GM18517 (cell line): ENCODE measurements around the gene BRD7.

ENCODE experiments used
- ATAC-seq: cut with Tn5 transposase; IDR thresholded peaks from one replicate; pipeline ENCODE4 v1.9.1; 2021; ENCODE audit warnings: mild to moderate bottlenecking, moderate library complexity; ENCODE audit not compliant: unreplicated experiment

BRD7 gene

DNA sequence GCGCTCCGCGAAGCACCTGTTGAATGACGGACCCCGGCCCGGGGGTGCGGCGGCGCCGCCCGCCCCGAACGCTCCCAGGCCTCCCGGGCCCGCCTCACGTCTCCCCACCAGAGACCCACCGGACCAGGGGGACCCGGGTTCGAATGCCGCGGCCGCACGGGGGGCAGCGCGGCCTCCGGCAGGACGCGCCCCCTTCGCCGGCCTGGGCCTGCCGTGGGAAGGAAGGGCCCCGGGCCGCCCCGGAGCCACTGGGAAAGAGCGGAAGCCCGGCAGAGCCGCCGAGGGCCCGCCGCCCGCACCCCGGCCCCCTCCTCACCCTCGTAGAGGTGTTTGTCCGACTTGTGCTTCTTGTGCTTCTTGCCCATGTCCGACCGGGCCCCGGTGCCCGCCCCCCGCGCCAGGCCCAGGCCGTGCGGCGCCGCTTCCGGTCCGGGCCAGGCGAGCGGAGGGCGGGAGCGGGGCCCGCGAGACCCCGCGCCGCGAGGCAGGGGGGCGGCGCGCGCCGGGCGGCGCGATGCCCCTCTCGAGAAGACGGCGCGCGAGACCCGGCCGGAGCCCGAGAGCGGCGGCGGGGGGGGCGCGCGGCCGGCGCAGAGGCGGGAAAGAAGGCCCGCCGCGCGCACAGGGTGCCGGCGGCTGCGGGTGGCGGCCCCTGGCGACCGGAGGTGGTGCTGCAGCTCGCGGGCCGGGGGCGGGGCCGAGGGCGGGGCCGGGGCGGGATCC, at the start of gene BRD7:
BRD7 (minus strand) TSS at position 579 of the 723 bp plus-strand sequence; CDS start at position 365, 214 bp downstream.
- ATAC-seq: peak; percentile 67

DNA sequence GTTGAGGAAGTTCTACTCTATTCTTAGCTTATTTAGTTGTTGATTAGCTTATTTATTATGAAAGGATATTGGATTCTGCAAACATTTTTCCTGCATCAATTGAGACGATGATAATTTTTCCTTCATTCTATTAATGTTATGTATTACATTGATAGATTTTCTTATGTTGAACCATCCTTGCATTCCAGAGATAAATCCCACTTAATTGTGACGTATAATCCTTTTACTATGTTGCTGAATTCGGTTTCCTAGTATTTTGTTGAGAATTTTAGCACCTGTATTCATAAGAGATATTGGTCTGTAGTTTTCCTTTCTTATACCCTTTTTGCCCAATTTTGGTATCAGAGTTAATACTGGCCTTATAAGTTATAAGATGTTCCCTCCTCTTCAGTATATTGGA, 47.6 kb upstream of the BRD7 start:
- no peak for ATAC-seq

DNA sequence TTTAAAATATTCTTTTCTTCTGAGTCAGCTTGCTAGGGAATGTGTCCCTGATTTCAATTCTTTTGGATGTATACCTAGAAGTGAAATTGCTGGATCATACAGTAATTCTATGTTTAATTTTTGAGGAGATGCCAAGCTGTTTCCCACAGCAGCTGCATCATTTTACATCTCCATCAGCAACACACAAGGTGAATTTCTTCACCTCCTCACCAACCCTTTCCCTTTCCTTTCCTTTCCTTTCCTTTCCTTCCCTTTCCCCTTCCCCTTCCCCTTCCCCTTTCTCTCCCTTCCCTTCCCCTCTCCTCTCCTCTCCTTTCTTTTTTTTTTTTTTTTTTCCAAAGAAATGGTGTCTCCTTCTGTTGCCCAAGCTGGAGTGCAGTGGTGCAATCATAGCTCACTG, 45.4 kb upstream of the BRD7 start:
- no peak for ATAC-seq

DNA sequence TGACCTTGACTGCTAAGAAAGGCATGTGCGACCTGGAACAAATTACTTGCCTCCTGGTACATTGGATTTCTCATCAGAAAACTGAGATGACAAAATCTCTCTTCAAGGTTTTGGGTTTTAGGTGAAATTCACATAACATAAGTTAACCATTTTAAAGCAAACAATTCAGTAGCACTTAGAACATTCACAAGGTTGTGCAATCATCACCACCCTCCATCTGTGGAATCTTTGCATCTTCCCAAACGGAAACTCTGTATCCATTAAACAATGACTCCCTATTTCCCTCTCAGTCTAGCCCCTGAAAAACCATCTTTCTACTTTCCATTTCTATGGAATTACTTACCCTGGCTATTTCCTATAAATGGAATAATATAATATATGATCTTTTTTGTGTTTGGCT, 42.2 kb upstream of the BRD7 start:
- ATAC-seq: no peak

DNA sequence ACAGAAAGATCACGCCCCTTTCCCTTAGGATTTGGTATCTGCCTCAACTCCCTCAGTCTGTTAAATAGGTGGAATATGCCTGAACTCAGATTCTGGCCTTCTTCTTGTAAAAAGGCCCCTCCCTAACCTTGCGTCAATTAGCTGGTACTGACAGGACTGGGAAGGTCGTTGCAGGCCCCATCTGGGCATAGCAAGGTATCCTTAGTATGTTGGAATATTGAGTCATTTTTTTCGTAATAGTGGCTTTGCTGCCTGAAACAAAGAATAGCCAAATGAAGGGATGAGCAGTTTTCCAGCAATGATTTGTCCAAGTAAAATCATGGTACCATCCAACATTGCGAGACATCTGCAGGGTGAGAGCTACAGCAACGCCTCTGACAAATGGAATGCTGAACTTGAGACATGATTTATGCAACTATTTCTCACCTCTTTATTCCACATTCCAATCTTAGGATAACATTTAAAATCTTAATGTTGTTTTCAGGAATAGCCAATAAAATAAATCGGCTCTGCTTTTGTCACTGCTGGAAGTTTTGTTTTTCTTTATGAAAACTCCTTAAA, 39.3 kb upstream of the BRD7 start:
- no peak for ATAC-seq

DNA sequence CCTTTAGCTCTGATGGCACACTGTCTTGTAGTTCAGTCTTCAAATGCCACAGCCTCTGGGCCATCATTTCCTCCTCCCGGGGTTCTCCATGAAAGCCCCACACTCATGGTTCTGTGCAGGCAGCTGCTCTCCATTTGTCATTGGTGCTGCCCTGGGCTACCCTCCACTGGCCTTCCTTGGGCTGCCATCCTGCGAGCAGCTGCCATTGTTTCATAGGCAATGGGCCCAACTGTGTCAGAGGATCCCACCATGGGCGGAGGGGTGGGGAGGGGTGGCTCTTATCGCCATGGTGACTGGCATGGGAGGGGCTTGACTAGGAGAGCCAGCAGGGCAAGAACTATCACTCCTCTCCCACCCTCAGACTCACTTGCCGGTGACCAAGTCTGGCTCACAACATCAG, 38.6 kb upstream of the BRD7 start:
- no peak for ATAC-seq

DNA sequence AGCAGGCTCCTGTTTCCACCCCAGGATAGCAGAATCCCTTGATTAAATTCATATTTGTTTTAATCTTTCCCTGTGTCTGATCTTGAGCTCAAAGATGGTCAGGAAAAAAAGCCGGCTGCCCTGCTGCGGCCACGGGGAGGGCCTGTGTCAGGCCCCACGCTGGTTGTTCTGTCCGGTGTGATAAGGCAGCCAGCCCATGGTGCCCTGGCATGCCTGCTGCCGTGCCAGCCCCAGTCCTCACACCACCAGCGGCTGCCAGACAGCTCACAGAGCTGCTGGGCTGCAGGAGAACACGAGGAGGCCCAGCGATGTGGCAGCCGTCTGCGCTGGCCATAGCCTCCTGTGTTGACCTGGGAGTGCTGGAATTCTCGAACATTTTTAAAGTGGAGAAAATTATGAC, 34.7 kb upstream of the BRD7 start:
- ATAC-seq: no peak

DNA sequence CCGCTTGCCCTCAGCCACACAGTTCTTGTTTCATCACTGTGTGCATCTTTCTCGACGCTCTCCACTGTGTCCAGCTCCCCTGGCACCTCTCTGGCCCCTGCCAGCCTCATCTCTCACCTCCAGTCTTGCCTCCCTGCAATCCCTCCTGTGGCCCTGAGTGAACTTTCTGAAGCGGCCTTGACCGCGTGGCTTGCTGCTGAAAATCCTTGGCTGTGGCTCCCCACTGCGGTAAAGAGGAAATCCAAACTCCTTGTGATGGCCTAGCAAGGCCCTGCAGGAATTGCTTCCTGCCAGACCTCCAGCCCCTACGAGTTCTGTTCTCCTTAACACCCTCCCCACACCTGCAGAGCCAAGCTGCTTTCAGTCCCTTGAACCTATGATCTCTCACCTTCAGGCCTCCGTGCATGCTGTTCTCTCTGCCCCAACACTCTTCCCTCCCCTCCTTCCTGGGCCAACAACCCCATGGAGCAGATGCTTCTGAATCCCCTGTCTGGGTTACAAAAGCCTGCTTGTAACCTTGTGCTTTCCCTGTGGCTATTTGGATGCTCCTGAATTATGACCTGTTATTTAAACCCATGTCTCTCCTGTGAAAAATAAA, 33.6 kb upstream of the BRD7 start:
- ATAC-seq: no peak

DNA sequence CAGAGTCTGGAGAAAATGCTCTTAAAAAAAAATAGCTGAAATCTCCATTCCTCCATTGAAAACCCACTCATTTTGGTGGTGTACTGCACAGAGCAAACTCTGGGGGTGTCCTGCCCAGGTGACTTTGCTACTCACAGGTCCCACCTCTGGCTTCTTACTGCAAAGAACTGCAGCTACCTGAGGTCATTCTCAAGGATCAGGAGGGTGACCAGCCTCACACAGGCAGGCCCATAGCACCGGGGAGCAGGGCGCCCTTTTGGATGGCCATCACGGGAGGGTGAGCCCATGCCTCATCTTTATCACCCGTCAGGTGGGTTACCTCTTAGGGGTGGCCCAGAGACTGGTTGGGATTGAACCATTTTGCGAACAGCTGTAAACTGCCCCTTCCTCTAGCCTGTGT, 32.6 kb upstream of the BRD7 start:
- no peak for ATAC-seq

DNA sequence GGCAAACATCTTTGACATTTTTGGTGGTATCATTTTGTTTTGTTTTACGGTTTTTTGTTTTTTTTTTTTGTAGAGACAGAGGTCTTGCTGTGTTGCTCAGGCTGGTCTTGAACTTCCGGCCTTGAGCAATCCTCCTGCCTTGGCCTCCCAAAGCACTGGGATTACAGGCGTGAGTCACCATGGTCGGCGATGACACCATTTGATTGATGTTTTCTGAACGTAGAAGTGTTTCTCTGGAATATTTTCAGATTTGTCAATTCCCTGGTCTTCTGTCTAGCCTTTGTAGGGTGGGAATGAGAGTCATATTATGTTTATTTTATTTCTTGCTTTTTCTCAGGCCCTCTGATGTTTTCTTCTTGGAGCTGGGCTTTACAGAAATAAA, 32.2 kb upstream of the BRD7 start:
- no peak for ATAC-seq

DNA sequence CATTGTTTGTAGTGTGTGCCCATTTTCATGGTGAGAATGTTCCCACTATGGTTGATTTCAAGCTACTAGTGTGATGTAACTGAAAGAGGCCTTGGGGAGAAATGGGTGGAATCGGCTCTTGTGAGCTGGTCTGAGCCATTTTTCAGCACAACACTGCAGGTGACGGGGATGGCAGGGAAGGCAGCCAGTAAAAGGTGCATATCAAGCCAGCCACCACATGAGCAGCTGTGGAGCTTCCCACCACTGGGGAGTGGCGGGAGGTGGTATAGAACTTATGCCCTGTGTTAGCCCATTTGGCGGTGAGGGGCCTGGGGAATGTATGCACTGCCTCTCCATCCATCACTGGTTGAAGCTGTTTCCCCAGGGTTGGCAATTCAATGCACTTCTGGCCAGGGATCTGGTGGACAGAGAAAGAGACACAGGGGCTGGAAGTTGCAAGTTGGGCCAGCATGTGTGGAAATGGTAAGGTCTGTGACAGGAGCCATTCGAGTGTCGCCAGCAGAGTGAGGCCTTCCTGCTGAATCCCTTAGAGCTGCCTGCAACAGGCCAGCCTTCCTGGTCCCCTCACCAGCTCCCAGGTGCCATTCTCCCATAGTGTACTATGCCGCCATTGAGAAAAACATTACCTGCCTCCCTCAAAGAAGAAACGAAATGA, 31.7 kb upstream of the BRD7 start:
- ATAC-seq: no peak

DNA sequence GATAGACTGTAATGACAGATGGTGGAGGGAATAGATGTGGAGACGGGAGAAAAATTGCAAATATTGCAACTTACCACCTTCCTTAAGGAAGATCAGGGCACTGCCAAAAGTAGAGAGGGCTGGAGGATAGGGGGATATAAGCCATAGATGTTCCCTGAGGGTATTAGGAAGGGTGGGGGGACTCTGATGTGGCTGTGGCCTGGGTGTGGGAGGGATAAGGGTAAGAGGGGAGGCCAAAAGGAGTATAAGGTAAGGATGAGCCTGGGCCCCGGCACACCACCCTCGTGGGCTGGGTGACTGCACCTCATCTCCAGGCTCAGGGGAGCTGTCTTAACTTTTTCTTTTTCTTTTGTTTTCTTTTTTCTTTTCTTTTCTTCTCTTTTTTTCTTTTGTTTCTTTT, 30.6 kb upstream of the BRD7 start:
- ATAC-seq: no peak

DNA sequence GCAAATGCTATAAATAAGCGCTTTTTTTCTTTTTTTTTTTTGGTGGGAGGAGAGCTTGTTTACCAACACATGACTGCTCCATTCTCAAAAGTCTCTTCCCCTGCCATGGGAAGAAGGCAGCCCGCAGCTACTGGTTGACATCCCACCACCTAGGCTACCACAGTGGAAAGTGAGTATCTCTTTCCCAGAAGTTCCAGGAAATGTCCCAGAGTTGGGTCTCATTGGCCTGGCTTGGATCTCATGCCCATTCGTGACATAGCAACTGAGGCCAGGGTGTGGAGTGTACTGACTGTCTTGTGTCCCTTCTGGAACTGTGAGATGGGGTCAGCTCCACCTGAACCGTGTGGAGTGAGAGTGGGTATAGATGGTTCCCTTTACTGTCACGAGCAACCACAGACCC, 29.5 kb upstream of the BRD7 start:
- ATAC-seq: no peak

DNA sequence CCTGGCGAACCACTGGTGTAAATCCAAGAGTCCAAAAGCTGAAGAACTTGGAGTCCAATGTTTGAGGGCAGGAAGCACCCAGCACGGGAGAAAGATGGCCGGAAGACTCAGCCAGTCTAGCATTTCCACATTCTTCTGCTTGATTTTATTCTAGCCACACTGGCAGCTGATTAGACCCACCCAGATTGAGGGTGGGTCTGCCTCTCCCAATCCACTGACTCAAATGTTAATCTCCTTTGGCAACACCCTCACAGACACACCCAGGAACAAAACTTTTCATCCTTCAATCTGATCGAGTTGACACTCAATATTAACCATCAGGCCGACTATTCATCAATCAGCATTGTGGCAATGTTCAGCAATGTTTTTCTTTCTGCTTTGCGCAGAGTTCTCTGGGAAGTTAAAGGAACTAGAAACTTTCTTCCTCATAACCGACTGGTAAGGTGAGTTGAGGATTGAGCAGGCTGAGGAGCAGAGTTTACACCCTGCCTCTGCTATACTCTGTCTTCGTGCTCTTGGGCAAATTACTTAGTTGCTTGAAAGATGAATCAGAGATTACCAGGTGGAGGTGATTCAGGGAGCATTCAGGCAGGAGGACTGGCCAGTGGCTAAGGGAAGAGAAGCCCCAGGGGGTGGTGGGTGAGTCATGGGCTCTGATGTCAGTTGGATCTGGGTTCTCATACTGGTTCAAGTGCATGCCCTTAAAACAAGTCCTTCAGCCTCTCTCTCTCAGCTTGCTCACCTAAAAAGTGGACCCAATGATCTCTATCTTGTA, 28.2 kb upstream of the BRD7 start:
- no peak for ATAC-seq

DNA sequence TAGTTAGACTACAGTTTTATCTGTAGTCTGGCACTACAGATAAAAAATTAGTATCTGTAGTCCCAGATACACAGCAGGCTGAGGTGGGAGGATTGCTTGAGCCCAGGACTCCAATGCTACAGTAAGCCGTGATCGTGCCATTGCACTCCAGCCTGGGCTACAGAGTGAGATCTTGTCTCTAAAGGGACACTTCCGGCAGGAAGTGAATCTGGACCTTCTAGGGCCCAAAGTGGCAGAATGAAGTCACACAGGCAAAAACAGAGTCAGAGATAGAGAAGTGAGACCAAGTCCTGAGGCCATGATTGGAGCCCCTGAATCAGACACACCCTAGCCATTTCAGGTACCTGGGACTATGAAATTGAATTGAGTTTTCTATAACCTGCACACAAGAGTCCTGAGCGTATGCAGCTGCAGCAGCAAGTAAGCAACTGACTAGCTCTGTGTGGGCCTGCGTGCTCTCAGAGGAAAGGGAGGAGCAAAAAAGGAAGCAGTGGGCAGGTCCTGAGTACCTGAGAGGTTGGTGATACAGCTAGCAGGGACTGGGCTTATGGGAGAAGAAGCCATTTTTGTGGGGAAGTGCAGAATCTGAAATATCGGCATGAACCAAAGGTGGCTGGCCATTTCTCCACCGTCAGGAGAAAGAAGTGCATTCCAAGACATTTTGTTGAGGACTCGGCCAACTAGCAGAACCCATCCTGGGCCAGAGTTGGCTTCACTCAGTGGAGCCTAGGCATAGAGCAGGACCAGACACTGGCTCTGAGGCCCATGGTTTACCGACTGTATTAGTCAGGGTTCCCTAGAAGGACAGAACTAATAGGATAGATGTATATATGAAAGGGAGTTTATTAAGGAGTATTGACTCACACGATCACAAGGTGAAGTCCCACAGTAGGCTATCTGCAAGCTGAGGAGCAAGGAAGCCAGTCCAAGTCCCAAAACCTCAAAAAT, 27.2 kb upstream of the BRD7 start:
- no peak for ATAC-seq

DNA sequence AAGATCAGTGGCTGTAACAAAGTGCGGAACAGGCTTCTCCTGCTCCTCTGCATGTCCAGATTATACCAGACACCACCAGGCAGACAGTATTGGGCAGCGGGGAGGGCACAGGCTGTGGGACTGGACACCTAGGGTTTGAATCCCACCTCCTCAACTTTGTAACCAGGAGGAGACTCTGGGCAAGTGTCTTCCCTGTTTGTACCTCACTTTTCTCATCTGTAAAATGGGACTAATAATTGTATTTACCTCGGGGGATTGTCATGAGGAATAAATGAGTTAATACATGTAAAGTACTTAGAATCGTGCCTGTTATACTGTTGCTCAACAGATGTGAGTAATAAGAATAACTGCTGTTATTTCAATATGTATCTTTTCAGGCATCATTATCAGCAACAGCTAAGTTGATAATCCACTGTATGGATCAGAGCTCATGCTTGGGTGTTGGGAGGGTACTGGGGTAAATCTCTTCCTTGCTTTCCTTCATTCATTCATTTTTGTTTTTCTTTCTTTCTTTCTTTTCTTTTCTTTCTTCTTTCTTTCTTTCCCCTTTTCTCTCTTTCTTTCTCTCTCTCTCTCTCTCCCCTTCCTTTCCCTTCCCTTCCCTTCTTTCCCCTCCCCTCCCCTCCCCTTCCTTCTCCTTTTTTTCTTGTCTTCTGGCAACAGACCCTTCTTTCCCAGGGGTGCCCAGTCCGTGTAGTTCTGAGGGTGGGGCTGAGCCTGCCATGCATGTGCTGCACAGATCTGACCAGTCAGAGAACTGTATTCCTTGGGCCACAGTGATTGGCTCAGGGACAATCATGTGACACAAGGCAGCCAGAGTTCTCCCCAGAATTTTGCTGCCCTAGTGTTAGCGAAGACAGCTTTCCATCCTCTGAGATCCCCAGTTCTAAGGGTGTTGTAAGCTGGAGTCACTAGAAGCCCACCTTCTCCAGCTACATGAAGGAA, 25.3 kb upstream of the BRD7 start:
- ATAC-seq: no peak

DNA sequence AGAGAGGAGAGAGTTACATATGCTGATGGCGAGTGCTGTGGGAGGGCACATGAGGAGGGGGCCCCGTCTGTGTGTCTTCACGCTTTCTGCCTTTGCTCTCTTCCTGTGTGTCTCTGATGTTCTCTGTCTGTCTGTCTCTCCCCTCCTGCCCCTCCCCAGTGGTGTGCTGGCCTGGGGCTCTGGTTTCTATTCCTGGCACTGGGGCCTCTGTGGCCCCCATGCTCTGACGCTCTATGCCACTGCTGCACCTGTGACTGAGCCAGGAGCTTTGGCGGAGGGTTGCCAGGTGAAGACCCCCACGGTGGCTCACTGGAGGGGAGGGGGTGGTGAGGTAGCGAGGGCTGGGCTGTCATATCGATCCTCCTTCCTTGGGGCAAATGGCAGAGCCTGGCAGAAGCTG, 24.6 kb upstream of the BRD7 start:
- ATAC-seq: no peak

DNA sequence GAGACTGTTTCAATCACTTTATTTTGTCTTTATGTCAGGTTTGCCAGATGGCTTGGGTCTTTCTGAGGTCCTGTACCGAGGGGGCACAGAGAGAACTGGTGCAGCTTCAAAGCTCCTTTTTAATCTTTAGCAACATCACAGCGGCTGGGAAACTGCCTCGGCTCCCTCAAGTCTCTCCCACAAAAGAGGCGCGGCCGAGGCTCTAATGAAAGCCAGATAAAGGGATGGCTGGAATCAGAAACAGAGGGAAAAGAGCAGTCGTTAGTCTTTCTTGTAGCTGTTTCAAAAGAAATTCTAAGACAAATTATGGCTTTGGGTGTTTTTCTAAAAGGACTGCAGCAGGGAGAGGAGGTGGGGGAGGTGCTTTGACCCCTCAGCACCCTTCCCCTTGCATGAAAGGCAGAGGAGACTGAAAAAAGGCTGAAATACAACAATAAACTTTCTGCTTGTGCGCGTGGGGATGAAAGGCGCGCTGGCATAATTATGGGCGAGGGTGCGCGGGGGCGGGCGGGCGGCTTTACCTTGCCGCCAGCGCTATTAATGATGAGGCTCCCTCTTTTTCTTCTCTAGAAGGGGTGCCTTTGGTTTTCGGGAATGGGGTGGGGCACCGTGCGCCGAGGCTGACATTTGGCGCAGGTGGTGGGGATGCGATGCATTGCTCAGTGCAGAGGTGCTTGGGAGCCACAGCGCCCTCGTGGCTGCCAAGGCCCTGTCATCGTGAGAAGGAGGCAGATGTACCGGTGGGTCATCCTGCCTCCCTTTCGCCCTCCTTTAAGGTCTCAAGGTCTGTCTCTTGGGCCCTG, 22.3 kb upstream of the BRD7 start:
- ATAC-seq: no peak
